Measurements from ENCODE around the gene ECHDC1.
A peak's percentile ranks its signal among the peaks of the same experiment; 100 is the strongest.

ECHDC1 gene

GRCh38 chr6:127376685-127377084 is 33.3 kb upstream of the ECHDC1 start:
- TF ChIP-seq CTCF (IDR thresholded peaks at IDR 0.05; ENCODE audit: poor library complexity, severe bottlenecking): no peak
- Histone ChIP-seq H3K27me3 (ENCODE audit: insufficient read depth, poor library complexity, severe bottlenecking) (no peaks in the 10 kb centered on the region), H3K4me3 (ENCODE audit: severe bottlenecking) (no peak overlapping the region), H3K9me3 (ENCODE audit: severe bottlenecking) (peaks cover 3% of the 10 kb centered on the region), H3K27ac (ENCODE audit: poor library complexity, severe bottlenecking) (no peak overlapping the region), H3K36me3 (ENCODE audit: low read depth) (no peaks in the 10 kb centered on the region; the same call in 1 of the 2 replicates), H3K4me1 (ENCODE audit: insufficient read depth, poor library complexity, severe bottlenecking) (no peaks in the 10 kb centered on the region)
- ATAC-seq (ENCODE audit: low read depth) (no peak), DNase-seq (ENCODE audit: low spot score) (no peak)

GRCh38 chr6:127367023-127367375 is 23.6 kb upstream of the ECHDC1 start:
- Histone ChIP-seq H3K27me3 (ENCODE audit: insufficient read depth, poor library complexity, severe bottlenecking) (no peaks in the 10 kb centered on the region), H3K4me1 (ENCODE audit: insufficient read depth, poor library complexity, severe bottlenecking) (peaks cover 20% of the 10 kb centered on the region), H3K9me3 (ENCODE audit: severe bottlenecking) (peaks cover 8% of the 10 kb centered on the region), H3K36me3 (ENCODE audit: low read depth) (peaks cover 4% of the 10 kb centered on the region), H3K27ac (ENCODE audit: poor library complexity, severe bottlenecking) (peak overlapping the region; percentile 77), H3K4me3 (ENCODE audit: severe bottlenecking) (no peak overlapping the region)
- no peak for ATAC-seq (ENCODE audit: low read depth)
- DNase-seq (ENCODE audit: low spot score): no peak
- no peak for TF ChIP-seq CTCF (IDR thresholded peaks at IDR 0.05; ENCODE audit: poor library complexity, severe bottlenecking)

- Histone ChIP-seq H3K4me1 (ENCODE audit: insufficient read depth, poor library complexity, severe bottlenecking) (peaks cover 20% of the 10 kb centered on the region), H3K27me3 (ENCODE audit: insufficient read depth, poor library complexity, severe bottlenecking) (no peaks in the 10 kb centered on the region), H3K36me3 (ENCODE audit: low read depth) (peaks cover 4% of the 10 kb centered on the region; the same call in 1 of the 2 replicates), H3K9me3 (ENCODE audit: severe bottlenecking) (peaks cover 2% of the 10 kb centered on the region), H3K4me3 (ENCODE audit: severe bottlenecking) (no peak overlapping the region), H3K27ac (ENCODE audit: poor library complexity, severe bottlenecking) (peak overlapping the region; percentile 77)
- DNase-seq (ENCODE audit: low spot score): peak; percentile 89
- ATAC-seq (ENCODE audit: low read depth): peak; percentile 97
- no peak for TF ChIP-seq CTCF (IDR thresholded peaks at IDR 0.05; ENCODE audit: poor library complexity, severe bottlenecking)
Observed at GRCh38 chr6:127366282-127367022, 23.0 kb upstream of the ECHDC1 start.

GRCh38 chr6:127365874-127366273 is 22.5 kb upstream of the ECHDC1 start:
- H3K4me1 ChIP-seq (ENCODE audit: insufficient read depth, poor library complexity, severe bottlenecking): peaks cover 20% of the 10 kb centered on the region
- ATAC-seq (ENCODE audit: low read depth) (no peak), DNase-seq (ENCODE audit: low spot score) (no peak)
- no peaks in the 10 kb centered on the region for H3K9me3 ChIP-seq (ENCODE audit: severe bottlenecking)
- no peaks in the 10 kb centered on the region for H3K27me3 ChIP-seq (ENCODE audit: insufficient read depth, poor library complexity, severe bottlenecking)
- no peak overlapping the region for H3K4me3 ChIP-seq (ENCODE audit: severe bottlenecking)
- TF ChIP-seq CTCF (IDR thresholded peaks at IDR 0.05; ENCODE audit: poor library complexity, severe bottlenecking): no peak
- peaks cover 4% of the 10 kb centered on the region; the same call in 1 of the 2 replicates for H3K36me3 ChIP-seq (ENCODE audit: low read depth)
- H3K27ac ChIP-seq (ENCODE audit: poor library complexity, severe bottlenecking): peak overlapping the region; percentile 77

- no peak for DNase-seq (ENCODE audit: low spot score)
- no peak for TF ChIP-seq CTCF (IDR thresholded peaks at IDR 0.05; ENCODE audit: poor library complexity, severe bottlenecking)
- no peak overlapping the region for H3K4me3 ChIP-seq (ENCODE audit: severe bottlenecking)
- H3K9me3 ChIP-seq (ENCODE audit: severe bottlenecking): peaks cover 4% of the 10 kb centered on the region
- no peaks in the 10 kb centered on the region for H3K36me3 ChIP-seq (ENCODE audit: low read depth)
- H3K27ac ChIP-seq (ENCODE audit: poor library complexity, severe bottlenecking): no peak overlapping the region
- peaks cover 3% of the 10 kb centered on the region for H3K4me1 ChIP-seq (ENCODE audit: insufficient read depth, poor library complexity, severe bottlenecking)
- no peak for ATAC-seq (ENCODE audit: low read depth)
- no peaks in the 10 kb centered on the region for H3K27me3 ChIP-seq (ENCODE audit: insufficient read depth, poor library complexity, severe bottlenecking)
Observed at GRCh38 chr6:127352524-127352923, 9.1 kb upstream of the ECHDC1 start.

Data from RWPE2 (cell line).